Stimulated activated CD4-positive, alpha-beta T cell treated with anti-CD3 and anti-CD28 coated beads, Interleukin-12 subunit alpha, Interleukin-12 subunit beta, amount 100 ng/mL, for 48 hours (primary cell): ENCODE data around the gene PGAP6.
"Not testable (repeated sequence)": the region's sequence is repeated elsewhere in the genome, so short reads cannot be mapped to it uniquely, and the experiment has no call there.

Source experiments
- DNase-seq, 3 donors: peaks; one replicate each; pipeline ENCODE4 v3.0.0-alpha.2; 2020; ENCODE audit warnings: low read depth in 2 of 3, low spot score in 1 of 3

Gene PGAP6

DNA sequence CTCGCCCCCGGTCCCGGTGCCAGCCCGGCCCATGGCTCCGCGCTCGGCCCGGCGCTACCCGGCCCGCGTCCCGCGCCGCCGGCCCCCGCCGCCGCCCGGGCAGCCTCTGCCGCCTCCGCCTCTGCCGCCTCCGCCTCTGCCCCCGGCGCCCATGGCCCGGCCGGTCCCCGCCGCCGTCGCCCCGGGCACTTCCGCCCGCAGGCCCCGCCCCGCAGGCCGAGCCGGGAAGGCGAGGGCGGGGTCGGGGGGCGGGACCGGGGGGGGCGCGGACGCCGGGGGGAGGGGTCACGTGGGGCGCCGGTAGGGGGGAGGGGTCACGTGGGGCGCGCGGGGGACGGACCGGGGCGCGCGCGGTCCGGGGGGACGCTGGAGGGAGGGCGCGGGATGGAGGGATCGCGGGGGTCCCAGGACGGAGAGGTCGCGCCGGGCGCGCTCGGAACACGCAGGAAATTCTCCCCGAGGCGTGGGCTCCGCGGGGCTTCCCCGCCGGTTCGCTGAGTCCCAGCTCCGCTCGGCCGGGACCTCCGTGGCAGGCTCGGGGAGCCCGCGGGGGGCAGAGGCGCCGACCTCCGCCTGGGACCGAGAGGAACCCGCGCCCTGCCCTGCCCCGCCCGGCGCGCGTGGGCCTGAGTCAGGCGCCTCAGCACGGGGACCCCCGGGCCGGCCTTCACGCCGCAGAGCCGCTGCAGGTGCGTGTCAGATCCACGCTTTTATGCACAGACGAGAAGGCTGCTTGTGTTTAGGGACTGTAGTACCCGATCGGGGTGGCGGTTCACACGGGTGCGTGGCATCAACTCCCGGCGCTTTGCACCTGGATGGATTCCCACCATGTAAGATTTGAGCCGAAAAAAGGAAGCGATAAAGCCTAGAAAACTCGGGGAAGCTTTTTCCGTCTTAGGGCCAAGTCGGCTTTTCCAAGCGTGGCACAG lies at the start of gene PGAP6:
Gene PGAP6, minus strand, starts transcription at position 190 of the 929 bp plus-strand sequence. Its CDS starts 157 bp downstream, at position 33.
- peak in 2 of 3 donors; percentile 46 to 61 for DNase-seq

GRCh38 chr16:430904-431303 lies 49.1 kb upstream of the PGAP6 start:
- DNase-seq = no peak

DNA sequence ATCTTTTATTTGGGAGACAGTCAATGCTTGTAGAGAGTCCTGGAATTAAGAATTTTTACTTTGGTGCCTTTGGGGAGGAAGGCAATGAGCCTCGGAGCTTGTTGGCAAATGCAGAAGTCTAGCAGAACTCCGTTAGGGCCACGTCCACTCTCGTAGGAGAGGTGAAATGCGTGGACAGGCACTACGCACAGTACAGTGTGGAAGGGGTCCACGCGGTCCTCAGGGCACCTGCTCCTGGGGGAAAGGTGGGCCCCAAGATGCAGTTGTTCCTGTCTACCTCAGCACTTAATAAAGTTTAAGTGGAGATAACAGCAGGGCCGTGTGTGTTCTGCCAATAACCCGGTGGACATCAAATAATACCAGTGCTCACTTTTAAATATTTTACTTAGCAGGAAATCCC lies 45.5 kb upstream of the PGAP6 start:
- no peak for DNase-seq

DNA sequence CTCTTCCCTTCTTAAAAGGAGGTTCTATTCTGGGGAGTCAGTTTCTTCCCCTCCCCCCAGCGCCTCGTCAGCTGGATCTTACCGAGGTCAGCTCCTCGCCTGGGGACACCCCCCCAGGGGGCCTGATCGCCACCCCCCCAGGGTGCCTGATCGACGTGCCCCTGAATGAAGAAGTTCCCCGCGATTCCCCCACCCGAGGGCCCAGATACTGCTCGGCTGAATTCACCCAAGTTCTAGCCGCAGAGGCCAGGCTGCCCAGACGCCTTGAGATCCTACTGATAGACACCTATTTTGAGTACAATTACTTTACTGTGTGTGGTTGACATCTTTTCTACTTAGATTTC lies 45.1 kb upstream of the PGAP6 start:
- no peak for DNase-seq

GRCh38 chr16:426115-426905 lies 44.5 kb upstream of the PGAP6 start:
- peak in 1 of 3 donors; percentile 7 for DNase-seq

DNA sequence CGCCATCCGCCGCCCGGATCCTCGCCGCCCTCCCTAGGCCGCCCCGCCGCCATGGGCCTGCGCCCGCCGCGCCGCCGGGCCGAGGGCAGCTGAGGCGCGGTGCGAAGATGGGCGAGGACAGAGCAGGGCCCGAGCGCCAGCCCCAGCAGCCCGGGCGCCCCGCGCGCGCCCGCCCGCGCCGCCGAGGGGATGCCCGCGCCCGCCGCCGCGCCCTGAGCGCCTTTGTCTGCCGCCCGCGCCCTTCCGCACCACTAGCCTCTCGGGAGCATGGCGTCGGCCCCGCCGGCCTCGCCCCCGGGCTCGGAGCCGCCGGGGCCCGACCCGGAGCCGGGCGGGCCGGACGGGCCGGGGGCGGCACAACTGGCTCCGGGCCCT lies 43.9 kb upstream of the PGAP6 start:
- peak in 1 of 3 donors; percentile 38 for DNase-seq

GRCh38 chr16:425082-425718 lies 43.4 kb upstream of the PGAP6 start, which contains the start of gene RAB11FIP3:
Gene RAB11FIP3, plus strand, starts transcription at chr16:425649. Its CDS starts 358 bp downstream, at chr16:426007.
- DNase-seq = peak; percentile 63 to 83 (median 71)

DNA sequence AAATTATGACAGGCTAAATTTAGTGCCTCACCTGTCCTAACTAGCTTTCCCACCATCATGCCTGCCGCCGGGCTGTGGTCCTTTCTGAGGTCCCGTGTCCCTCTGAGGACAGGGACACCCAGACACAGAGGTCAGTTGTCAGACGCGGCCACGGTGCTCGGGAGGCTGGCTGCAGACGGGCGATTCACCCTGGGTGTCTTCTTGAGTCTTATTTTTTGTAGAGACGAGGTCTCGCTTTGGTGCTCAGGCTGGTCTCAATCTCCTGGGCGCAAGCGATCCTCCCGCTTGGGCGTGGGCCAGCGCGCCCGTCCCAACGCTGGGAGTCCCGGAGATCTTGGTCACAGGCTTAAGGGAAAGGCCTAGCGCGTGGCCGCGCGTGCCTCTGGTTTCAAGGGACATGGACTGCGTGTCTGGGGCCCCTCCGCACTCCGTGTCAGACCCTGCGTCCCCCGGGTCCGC lies 42.9 kb upstream of the PGAP6 start:
- DNase-seq = no peak

GRCh38 chr16:424033-424622 lies 42.4 kb upstream of the PGAP6 start:
- DNase-seq = no peak

GRCh38 chr16:422179-422578 lies 40.4 kb upstream of the PGAP6 start:
- DNase-seq = not testable (repeated sequence)

GRCh38 chr16:415170-415498 lies 33.4 kb upstream of the PGAP6 start:
- not testable (repeated sequence) for DNase-seq

- DNase-seq = no peak
These were observed 32.8 kb upstream of the PGAP6 start for GRCh38 chr16:414395-415169.

GRCh38 chr16:411576-412265 lies 29.9 kb upstream of the PGAP6 start:
- no peak for DNase-seq

- DNase-seq = no peak
These were observed 28.9 kb upstream of the PGAP6 start for GRCh38 chr16:410516-411178.

GRCh38 chr16:407253-407652 lies 25.5 kb upstream of the PGAP6 start:
- DNase-seq = no peak

- no peak for DNase-seq
These were observed 24.0 kb upstream of the PGAP6 start for GRCh38 chr16:405548-406506.

- no peak for DNase-seq
These were observed 23.3 kb upstream of the PGAP6 start for GRCh38 chr16:404971-405486.
